ENCODE results near the gene CMTR1.
"Not testable (repeated sequence)": the region's sequence is repeated elsewhere in the genome, so short reads cannot be mapped to it uniquely, and the experiment has no call there.

Gene CMTR1, protein sequence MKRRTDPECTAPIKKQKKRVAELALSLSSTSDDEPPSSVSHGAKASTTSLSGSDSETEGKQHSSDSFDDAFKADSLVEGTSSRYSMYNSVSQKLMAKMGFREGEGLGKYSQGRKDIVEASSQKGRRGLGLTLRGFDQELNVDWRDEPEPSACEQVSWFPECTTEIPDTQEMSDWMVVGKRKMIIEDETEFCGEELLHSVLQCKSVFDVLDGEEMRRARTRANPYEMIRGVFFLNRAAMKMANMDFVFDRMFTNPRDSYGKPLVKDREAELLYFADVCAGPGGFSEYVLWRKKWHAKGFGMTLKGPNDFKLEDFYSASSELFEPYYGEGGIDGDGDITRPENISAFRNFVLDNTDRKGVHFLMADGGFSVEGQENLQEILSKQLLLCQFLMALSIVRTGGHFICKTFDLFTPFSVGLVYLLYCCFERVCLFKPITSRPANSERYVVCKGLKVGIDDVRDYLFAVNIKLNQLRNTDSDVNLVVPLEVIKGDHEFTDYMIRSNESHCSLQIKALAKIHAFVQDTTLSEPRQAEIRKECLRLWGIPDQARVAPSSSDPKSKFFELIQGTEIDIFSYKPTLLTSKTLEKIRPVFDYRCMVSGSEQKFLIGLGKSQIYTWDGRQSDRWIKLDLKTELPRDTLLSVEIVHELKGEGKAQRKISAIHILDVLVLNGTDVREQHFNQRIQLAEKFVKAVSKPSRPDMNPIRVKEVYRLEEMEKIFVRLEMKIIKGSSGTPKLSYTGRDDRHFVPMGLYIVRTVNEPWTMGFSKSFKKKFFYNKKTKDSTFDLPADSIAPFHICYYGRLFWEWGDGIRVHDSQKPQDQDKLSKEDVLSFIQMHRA

DNA sequence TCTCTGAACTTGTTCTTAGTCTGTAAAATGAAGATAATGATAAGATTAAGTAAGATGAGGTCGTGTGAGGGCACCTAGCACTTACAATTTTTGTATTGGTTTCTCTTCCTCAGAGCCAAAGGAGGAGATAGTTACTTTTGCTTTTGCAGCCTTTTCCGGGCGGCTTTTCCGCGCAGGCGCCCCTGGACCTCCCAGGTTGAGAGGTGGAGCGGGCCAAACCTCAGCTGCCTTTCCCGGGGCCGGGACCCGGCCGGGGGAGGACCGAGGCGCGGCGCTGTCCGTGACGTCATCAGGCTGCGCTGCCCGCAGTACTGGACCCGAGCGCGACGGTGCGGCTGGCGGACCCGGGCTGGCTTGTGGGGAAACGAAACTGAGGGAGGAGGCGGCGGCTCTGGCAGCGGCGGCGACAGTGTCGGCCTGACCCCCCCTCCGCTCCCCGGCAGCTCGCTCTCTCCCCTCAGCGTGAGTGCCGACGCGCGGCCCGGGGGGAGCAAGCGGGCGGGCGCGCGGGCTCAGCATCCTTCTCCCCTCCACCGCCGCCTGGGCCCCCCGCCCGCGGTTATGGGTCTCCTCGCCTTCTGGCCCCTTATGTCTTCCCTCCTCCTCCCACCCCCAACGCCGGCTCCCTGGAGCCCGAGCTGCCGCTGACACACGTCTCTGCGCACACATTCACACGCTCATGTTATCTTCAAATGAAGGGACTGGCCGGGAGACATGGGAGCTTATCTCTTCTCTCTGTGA lies at the start of gene CMTR1:
Gene CMTR1, plus strand, starts transcription at position 306 of the 741 bp plus-strand sequence. CDS start 2,409 bp downstream, outside the sequence.
- no peak for DNase-seq

DNA sequence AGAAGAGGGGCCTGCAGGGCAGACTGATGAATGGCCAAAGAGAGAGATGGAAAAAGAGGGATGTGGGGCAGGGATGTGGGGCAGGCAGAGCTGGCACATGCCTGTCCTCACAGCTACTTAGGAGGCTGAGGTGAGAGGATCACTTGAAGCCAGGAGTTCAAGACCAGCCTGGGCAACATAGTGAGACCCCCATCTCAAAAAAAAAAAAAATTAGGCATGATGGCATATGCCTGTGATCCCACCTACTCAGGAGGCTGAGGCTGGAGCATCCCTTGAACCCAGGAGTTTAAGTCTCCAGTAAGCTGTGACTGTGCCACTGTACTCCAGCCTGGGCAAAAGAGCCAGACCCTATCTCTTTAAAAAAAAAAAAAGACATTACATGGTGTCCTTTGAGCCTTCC lies 44.4 kb upstream of the CMTR1 start:
- DNase-seq: no peak

DNA sequence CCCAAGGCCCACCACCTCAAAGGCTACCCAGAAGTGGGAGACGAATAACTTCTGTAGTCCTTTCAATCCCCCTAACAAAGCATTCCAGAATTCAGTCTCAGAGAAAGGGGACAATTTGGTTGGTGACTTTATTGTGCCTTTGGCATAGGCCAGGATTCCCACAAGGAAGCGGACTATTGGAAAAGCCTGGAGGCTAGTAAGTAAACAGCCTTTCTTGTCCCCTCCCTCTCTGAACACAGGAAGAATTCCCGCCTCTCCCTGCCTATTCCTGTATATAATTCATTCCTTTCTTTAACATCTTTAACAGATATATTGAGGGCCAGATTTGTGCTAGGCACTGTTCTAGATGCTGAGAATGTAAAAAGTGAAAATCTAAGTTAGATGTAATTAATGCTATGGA lies 43.2 kb upstream of the CMTR1 start:
- DNase-seq: no peak

DNA sequence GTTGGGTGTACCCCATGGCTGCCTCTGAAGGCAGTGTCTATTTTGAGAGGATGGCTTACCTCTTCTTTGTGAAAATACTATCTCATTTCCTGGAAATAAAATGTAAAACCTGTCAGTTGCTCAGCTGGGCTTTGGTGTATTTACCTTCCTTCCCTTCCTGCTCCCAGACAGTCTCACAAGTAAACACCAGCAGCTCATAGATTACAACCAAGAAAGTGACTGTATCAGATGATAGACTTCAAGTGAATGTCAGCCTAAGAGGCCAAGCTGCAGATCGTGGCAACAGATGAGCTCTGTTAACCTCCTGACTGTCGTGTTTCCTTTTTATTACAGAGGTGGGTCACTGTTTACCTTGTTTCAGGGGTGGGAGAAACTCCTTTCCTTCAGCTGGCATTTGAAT lies 41.9 kb upstream of the CMTR1 start:
- DNase-seq: no peak

DNA sequence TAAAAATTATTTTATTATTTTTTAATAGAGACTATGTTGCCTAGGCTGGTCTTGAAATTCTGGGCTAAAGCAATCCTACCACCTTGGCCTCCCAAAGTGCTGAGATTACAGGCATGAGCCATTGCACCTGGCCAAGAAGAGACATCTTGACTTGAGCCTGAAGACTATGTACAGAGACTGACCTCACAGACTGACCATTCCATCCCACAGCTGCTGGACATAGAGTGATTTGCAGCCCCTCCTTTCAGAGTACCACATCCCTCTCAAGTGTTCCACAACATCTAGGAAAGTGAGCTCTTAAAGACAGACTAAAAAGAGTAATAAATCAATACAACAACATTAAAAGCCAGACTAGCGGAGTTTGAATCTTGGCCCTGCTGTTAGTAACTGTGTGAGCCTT lies 40.2 kb upstream of the CMTR1 start:
- DNase-seq: no peak

DNA sequence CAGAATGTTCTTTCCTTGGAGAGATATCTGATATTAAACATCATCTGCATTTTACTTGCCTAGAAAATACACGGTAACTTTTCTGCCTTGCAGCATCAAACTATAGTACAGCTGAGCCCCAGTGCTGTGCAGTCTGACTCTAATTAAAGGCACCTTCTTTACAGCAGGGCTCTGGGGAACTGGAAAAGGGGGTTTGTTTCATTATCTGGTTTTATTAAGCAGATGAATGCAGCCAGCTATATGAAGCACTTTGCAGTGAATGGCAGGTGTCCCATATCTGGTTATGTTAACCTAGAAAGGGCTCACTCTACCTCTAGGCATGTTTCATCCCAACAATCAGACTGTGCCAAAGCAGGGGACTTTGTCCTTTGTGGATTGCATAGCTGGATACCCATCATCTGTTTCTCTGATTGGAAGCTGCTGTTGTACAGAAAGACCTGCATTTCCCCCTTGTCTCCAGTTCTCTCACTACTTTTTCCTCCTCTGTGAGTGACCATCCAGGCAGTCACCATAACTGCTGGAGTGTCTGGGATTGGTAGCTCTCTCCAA lies 39.6 kb upstream of the CMTR1 start:
- DNase-seq: no peak

DNA sequence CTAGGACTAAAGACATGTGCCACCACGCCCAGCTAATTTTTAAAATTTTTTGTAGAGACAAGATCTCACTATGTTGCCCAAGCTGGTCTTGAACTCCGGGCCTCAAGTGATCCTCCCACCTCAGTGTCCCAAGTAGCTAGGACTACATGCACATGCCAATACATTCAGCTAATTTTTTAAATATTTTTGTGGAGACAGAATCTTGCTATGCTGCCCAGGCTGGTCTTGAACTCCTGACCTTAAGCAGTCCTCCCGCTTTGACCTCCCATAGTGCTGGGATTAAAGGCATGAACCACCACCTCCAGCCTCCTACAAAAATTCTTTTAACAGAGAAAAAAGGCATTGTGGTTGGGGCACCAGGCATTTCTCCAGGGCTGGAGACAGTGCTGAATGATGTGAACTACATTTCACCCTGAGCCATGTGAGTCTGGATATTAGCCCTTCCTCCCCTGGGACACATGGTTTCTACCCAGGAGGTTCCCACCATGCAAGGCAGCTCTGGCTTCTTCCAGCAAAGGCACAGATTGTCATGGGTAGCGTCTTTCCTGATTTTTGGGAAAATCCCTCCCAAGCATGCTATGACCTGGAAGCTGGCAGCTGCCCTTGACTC lies 36.3 kb upstream of the CMTR1 start:
- no peak for DNase-seq

DNA sequence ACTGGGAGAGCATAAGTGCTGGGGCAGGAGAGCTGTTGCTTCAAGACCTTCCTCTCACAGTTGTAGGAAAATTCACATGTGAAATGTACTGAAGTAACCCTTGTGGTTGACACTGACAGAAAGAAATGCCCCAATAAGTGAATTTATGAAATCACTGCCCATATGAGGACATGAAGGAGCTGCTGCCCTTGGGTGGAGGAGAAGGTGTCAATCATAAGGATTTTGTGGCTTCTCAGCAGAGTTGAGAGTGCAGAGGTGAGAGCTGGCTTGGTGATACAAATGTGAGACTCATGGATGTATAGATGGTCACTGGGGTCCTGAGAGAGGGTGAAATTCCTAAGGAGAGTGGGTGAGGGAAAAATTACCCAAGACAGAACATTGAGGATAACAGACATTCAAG lies 33.9 kb upstream of the CMTR1 start:
- no peak for DNase-seq

DNA sequence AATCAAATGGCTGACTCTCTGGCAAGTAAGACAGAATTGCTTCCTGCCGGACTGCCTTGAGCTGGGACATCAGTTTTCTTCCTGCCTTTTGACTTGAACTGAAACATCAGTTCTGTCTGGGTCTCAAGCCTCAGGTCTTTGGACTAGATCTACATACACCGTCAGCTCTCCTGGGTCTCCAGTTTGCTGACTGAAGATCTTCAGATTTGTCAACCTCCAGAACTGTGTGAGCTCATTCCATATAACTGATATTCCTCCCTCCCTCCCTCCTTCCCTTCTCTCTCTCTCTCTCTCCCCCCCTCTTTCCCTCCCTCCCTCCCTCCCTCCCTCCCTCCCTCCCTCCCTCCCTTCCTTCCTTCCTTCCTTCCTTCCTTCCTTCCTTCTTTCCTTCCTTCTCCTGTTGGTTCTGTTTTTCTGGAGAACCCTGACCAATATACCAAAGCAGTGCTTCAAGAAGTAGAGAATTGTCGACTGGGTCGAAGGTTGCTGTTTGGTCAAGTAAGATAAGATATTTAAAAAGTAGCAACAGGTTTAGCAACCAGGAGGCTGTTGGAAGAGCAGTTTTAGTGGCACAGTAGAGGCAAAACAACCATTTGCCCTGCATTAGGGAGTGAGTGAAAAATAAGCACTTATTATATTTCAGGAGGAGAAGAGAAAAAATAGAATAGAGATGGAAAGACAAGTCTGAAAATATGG lies 33.1 kb upstream of the CMTR1 start:
- DNase-seq: no peak

DNA sequence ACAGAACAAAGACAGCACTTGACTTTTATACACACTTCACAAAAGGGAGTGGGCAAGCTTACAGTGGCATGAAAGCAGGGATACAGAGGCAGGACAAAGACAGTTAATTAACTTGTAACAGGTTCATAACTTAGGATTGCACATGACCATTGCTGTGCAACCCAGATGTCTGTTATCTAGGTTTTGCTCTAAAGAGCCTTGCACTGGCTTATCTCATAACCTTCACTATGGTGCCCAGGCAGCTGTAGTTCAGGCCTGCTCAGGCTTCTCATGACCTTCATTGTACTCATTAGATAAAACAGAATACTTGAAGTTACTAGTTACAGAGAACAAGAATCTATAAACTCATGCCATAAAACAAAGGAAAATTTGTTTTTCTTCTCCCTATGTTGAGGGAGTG lies 31.4 kb upstream of the CMTR1 start:
- not testable (repeated sequence) for DNase-seq

DNA sequence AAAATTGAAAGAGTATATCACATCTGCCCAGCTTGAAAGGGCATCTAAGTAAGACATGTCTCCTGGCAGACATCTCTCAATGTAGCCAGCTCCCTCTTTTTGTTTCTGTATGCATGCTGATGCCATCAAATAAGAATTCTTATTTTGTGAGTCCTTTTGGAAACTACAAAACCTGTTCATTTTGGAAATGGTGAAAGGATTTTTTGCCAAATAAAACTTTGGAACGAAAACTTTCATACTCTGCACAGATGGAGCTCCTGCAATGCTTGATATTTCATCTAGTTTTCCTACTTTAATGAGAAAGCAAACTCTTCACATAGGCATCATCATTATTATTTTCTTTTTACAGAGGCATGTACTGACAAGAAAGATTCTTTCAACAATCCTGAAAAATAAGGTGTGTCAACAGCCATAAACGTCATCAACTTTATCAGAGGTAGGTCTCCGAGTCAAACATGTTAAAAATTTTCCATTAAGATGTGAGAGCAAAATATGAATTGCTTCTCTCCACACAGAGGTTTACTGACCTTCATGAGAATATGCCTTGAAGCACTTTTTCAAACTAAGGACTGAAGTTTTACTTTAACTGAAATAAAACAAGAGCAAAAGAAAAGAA lies 26.2 kb upstream of the CMTR1 start:
- no peak for DNase-seq

DNA sequence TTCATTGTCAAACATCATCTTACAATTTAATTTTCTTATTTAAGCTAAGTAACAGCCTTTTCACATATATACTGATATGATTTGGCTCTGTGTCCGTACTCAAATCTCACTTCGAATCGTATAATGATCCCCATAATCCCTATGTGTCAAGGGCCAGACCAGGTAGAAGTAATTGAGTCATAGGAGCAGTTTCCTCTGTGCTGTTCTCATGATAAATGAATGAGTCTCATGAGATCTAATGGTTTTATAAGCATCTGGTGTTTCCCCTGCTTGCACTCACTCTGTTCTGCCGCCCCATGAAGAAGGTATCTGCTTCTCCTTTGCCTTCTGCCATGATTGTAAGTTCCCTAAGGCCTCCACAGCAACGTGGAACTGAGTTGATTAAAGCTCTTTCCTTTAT lies 25.1 kb upstream of the CMTR1 start:
- DNase-seq: no peak

DNA sequence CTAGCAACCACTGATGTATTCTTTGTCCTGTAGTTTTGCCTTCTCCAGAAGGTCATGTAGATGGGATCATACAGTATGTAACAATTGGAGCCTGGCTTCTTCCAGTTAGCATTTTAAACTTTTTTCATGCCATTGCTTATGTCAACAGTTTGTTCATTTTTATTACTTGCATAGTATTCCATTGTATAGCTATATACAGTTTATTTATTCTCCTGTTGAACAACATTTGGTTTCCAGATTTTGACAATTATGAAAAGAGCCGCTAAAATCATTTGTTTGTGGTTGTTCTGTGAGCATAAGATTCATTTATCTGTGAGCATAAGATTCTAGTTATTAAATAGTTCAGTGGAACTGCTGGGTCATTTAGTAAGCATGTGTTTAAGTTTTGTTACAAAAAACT lies 23.5 kb upstream of the CMTR1 start:
- no peak for DNase-seq

DNA sequence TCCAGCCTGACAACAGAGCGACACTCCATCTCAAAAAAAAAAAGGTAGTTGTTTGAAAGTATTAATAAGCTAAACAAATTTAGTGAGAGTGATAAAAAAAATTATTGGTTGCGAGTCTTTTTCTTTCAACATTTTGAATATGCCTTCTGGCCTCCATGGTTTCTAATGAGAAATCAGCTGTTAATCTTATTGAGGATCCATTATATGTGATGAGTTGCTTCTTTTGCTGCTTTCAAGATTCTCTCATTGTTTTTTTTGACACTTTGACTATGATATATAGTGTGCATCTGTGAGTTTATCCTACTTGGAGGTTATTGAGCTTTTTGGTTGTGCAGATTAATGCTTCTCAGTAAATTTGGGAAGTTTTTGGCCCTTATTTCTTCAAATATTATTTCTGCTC lies 15.6 kb upstream of the CMTR1 start:
- no peak for DNase-seq

DNA sequence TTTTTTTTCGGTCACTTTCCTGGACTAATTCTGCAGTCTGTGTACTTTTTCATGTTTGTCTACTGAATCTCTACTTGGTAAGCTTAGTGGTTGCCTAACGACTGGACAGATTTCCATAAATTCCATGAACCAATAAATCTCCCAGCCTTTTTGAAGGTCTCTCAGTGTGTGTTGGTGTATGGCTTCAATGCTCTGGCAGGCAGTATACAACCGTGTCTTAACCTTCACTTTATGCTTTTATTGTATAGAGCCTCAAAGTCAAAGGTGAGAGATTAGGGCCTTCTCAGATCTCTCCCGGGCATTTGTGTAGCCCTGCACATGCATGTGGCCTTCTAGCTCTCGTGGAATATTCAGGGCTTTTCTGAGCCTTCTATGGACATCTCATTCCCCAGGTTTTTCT lies 14.3 kb upstream of the CMTR1 start:
- DNase-seq: no peak

DNA sequence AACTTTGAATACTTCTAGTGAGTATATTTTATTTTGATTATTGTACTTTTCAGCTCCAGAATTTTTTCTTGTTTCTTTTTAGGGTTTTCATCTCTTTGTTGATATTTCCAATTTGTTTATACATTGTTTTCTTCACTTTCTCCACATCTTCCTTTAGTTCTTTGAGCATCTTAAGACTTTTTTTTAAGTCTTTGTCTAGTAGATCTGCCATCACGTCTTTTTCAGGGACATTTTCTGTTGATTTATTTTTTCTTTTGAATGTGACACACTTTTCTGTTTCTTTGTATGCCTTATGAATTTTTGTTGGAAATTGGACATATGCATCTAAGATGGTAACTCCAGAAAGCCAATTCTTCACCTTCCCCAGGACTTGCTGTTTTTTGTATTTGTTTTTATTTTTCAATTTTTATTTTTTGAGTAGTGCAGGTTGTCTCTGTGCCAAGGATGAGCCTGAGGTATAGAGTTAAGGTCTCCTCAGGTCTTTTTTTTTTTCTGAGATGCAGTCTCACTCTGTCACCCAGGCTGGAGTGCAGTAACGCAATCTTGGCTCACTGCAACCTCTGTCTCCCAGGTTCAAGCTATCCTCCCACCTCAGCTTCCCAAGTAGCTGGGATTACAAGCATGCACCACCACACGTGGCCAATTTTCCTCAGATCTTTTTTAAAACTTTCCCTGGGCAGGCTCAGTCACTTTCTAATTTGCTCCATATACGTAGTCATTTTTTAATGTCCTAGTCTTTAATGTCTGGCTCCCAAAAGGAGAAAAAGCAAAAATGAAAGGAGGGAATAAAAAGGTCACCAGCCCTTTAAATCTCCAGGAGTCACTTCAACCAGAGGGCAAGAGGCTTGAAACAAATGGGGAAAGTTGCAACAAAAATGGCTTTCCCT lies 6.7 kb upstream of the CMTR1 start:
- no peak for DNase-seq

DNA sequence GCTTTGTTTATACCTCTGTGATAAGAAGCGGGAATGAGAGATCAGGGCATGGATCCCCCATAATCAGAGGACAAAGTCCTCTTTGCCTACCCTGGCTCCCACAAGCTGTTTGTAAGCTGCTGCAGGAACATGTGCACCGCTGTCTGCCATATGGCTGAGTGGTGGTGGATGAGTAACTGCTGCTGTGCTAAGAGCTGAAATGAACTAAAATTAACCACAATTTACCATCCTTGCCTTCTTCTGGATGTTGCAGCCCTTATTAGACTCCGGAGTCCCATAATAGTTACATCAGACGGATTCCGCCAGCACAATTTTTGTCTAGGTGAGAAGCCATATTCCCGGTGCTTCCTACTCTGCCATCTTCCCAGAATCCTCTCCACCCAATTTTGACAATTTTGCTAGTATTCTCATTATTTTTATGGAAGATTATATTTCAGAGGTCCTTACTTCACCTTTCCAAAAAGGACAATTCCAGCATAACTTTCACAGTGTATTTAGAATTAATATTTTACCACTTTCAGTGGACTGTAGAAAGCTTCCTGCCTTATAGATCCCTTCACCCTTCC lies 6.0 kb upstream of the CMTR1 start:
- DNase-seq: no peak

DNA sequence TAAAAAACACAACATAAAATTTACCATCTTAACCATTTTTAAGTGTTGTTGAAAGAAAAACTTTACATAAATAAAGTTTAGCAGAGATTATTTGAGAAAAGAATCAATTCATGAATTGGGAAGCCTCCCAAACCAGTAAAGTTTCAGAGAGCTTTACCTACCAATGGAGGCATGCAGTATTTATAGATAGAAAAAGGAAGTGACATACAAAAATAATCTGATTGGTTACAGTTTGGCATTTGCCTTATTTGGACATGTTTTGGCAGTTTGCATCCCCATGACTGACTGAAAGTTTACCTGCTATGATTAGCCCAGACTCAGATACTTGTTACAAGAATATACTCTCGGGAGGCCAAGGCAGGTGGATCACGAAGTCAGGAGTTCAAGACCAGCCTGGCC lies 3.7 kb upstream of the CMTR1 start:
- no peak for DNase-seq

DNA sequence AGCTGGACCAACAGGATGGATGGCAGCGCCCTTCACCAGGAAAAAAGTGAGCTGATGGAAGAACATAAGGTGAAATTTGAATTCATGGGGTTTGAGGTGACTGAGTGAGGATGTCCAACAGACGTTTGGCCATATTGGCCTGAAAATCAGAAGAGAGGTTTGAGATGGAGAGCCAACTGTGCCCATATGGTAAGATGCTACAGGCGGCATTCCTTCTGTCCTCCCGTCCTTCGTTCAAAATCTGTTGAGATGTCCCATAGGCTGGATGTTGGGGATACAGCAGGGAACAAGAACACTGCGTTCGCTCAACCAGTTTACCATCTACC lies 468 bp upstream of the CMTR1 start:
- DNase-seq: no peak

DNA sequence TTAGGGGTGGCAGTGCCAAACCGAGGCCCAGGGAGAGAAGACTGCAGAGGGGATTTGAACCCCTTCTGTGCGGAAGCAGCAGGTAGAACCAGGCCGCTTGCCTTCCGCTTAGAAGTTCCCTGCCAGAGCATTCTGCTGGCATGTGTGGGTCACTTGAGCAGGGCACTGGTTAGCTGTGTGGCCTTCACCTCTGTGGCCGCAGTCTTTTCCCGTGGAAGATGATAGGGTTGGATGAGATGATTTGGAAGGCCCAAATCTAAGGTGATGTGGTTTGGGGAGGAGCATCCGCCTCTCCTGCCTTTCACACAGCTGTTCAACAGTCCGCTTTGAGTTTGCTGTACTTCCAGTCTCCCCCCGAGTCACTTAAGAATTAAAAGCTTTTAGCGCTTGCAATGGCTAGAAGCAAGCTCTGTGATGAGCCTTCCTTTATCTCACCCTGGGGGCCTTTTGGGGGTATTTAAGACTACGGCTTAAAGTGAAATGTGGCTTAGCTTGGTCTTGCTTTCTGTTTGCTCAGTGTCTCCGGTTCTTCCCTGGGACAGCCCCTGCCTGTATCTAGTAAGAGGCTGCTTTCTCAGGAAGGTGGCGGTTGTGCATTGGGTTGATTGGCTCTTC lies 743 bp downstream of the CMTR1 start:
- DNase-seq: no peak

Data from NCI-H524 treated with DMSO at 0.1 percent for 48 hours (cell line).